ENCODE results near the gene EBPL.

Gene EBPL

GRCh38 chr13:49733181-49733951 is 42.1 kb upstream of the EBPL start:
- Histone ChIP-seq H3K27me3 (ENCODE audit: control insufficient read depth in 1 of 2, insufficient read depth in 1 of 2, low read length in 2 of 2) (no peaks in the 10 kb centered on the region), H4K8ac (ENCODE audit: low read length) (no peak overlapping the region), H3K18ac (ENCODE audit: low read depth in 1 of 2, low read length in 2 of 2) (no peak overlapping the region), H2BK12ac (ENCODE audit: low read length in 2 of 2) (no peak overlapping the region), H3K9me3 (ENCODE audit: control insufficient read depth, low read length) (no peaks in the 10 kb centered on the region), H2AFZ (ENCODE audit: low read depth, low read length) (no peak overlapping the region), H3K79me1 (replicated peaks; ENCODE audit: low read length, poor library complexity, severe bottlenecking) (peaks cover 12% of the 10 kb centered on the region), H2AK5ac (ENCODE audit: low read length, severe bottlenecking) (no peak overlapping the region), H3K4me3 (ENCODE audit: insufficient read depth in 1 of 2, low read depth in 1 of 2, low read length in 2 of 2) (no peak overlapping the region), H3K14ac (ENCODE audit: low read length in 2 of 2) (no peak overlapping the region), H3K9ac (ENCODE audit: low read length) (no peak overlapping the region), H2BK5ac (ENCODE audit: low read depth, low read length, poor library complexity, severe bottlenecking) (no peak overlapping the region), H3K4me2 (ENCODE audit: low read length, poor library complexity, severe bottlenecking) (no peak overlapping the region), H3K27ac (ENCODE audit: low read length, poor library complexity, severe bottlenecking) (no peak overlapping the region), H3K36me3 (ENCODE audit: control insufficient read depth in 1 of 2, insufficient read depth in 2 of 2, low read depth in 1 of 2, low read length in 2 of 2) (peaks cover 6 to 22% of the 10 kb centered on the region in 2 experiments), H2BK15ac (ENCODE audit: low read depth, poor library complexity, severe bottlenecking) (no peak overlapping the region), H3K23ac (ENCODE audit: low read length in 2 of 2) (no peak overlapping the region), H3K4ac (ENCODE audit: low read depth in 1 of 2, low read length in 2 of 2) (no peak overlapping the region), H3K4me1 (ENCODE audit: control insufficient read depth, insufficient read depth, low read depth, low read length) (peaks cover 3% of the 10 kb centered on the region), H4K91ac (ENCODE audit: low read length) (no peak overlapping the region), H2BK120ac (ENCODE audit: low read depth, low read length) (no peak overlapping the region)
- over 99% methylated on average over 11 of the region's 12 CpGs for WGBS
- DNase-seq: peak; percentile 17

GRCh38 chr13:49731766-49732165 is 40.5 kb upstream of the EBPL start:
- Histone ChIP-seq H3K4me3 (ENCODE audit: insufficient read depth in 1 of 2, low read depth in 1 of 2, low read length in 2 of 2) (no peak overlapping the region), H4K8ac (ENCODE audit: low read length) (no peak overlapping the region), H4K91ac (ENCODE audit: low read length) (no peak overlapping the region), H3K4me1 (ENCODE audit: control insufficient read depth, insufficient read depth, low read depth, low read length) (peaks cover 3% of the 10 kb centered on the region), H2AFZ (ENCODE audit: low read depth, low read length) (no peak overlapping the region), H3K36me3 (ENCODE audit: control insufficient read depth in 1 of 2, insufficient read depth in 2 of 2, low read depth in 1 of 2, low read length in 2 of 2) (peaks cover 6 to 27% of the 10 kb centered on the region in 2 experiments), H3K27me3 (ENCODE audit: control insufficient read depth in 1 of 2, insufficient read depth in 1 of 2, low read length in 2 of 2) (no peaks in the 10 kb centered on the region), H2BK120ac (ENCODE audit: low read depth, low read length) (no peak overlapping the region), H2AK5ac (ENCODE audit: low read length, severe bottlenecking) (no peak overlapping the region), H2BK12ac (ENCODE audit: low read length in 2 of 2) (no peak overlapping the region), H3K79me1 (replicated peaks; ENCODE audit: low read length, poor library complexity, severe bottlenecking) (peaks cover 10% of the 10 kb centered on the region), H3K23ac (ENCODE audit: low read length in 2 of 2) (no peak overlapping the region), H3K9ac (ENCODE audit: low read length) (peak overlapping the region; percentile 44), H3K14ac (ENCODE audit: low read length in 2 of 2) (no peak overlapping the region), H2BK15ac (ENCODE audit: low read depth, poor library complexity, severe bottlenecking) (no peak overlapping the region), H3K18ac (ENCODE audit: low read depth in 1 of 2, low read length in 2 of 2) (no peak overlapping the region), H3K4ac (ENCODE audit: low read depth in 1 of 2, low read length in 2 of 2) (no peak overlapping the region), H3K9me3 (ENCODE audit: control insufficient read depth, low read length) (no peaks in the 10 kb centered on the region), H3K27ac (ENCODE audit: low read length, poor library complexity, severe bottlenecking) (no peak overlapping the region), H2BK5ac (ENCODE audit: low read depth, low read length, poor library complexity, severe bottlenecking) (no peak overlapping the region), H3K4me2 (ENCODE audit: low read length, poor library complexity, severe bottlenecking) (no peak overlapping the region)
- peak; percentile 82 for DNase-seq

- Histone ChIP-seq H3K4me1 (ENCODE audit: control insufficient read depth, insufficient read depth, low read depth, low read length) (peaks cover 2% of the 10 kb centered on the region), H3K79me1 (replicated peaks; ENCODE audit: low read length, poor library complexity, severe bottlenecking) (peaks cover 7% of the 10 kb centered on the region), H3K23ac (ENCODE audit: low read length in 2 of 2) (no peak overlapping the region), H2BK12ac (ENCODE audit: low read length in 2 of 2) (no peak overlapping the region), H2AFZ (ENCODE audit: low read depth, low read length) (no peak overlapping the region), H3K4me2 (ENCODE audit: low read length, poor library complexity, severe bottlenecking) (no peak overlapping the region), H4K91ac (ENCODE audit: low read length) (no peak overlapping the region), H3K18ac (ENCODE audit: low read depth in 1 of 2, low read length in 2 of 2) (no peak overlapping the region), H3K36me3 (ENCODE audit: control insufficient read depth in 1 of 2, insufficient read depth in 2 of 2, low read depth in 1 of 2, low read length in 2 of 2) (peaks cover 18 to 77% of the 10 kb centered on the region in 2 experiments), H3K27ac (ENCODE audit: low read length, poor library complexity, severe bottlenecking) (no peak overlapping the region), H3K27me3 (ENCODE audit: control insufficient read depth in 1 of 2, insufficient read depth in 1 of 2, low read length in 2 of 2) (no peaks in the 10 kb centered on the region), H3K9ac (ENCODE audit: low read length) (no peak overlapping the region), H2BK15ac (ENCODE audit: low read depth, poor library complexity, severe bottlenecking) (no peak overlapping the region), H3K4me3 (ENCODE audit: insufficient read depth in 1 of 2, low read depth in 1 of 2, low read length in 2 of 2) (peak overlapping the region in 1 of 2 experiments; percentile 50), H3K4ac (ENCODE audit: low read depth in 1 of 2, low read length in 2 of 2) (no peak overlapping the region), H3K14ac (ENCODE audit: low read length in 2 of 2) (no peak overlapping the region), H2AK5ac (ENCODE audit: low read length, severe bottlenecking) (no peak overlapping the region), H2BK5ac (ENCODE audit: low read depth, low read length, poor library complexity, severe bottlenecking) (no peak overlapping the region), H3K9me3 (ENCODE audit: control insufficient read depth, low read length) (peaks cover 60% of the 10 kb centered on the region), H2BK120ac (ENCODE audit: low read depth, low read length) (no peak overlapping the region), H4K8ac (ENCODE audit: low read length) (no peak overlapping the region)
- no peak for DNase-seq
- WGBS: 97% methylated on average over 6 of the region's 6 CpGs
These were observed 25.3 kb upstream of the EBPL start for GRCh38 chr13:49716615-49717014.

GRCh38 chr13:49714757-49715156 is 23.5 kb upstream of the EBPL start:
- no peak overlapping the region for H2AK5ac ChIP-seq (ENCODE audit: low read length, severe bottlenecking)
- H3K4me3 ChIP-seq (ENCODE audit: insufficient read depth in 1 of 2, low read depth in 1 of 2, low read length in 2 of 2): peak overlapping the region in 1 of 2 experiments; percentile 50
- H3K27me3 ChIP-seq (ENCODE audit: control insufficient read depth in 1 of 2, insufficient read depth in 1 of 2, low read length in 2 of 2): no peaks in the 10 kb centered on the region
- no peak overlapping the region for H3K27ac ChIP-seq (ENCODE audit: low read length, poor library complexity, severe bottlenecking)
- no peak overlapping the region for H4K8ac ChIP-seq (ENCODE audit: low read length)
- no CpG with 5 or more reads among the region's 1 CpG for WGBS
- peaks cover 7% of the 10 kb centered on the region for H3K79me1 ChIP-seq (replicated peaks; ENCODE audit: low read length, poor library complexity, severe bottlenecking)
- H3K14ac ChIP-seq (ENCODE audit: low read length in 2 of 2): no peak overlapping the region
- DNase-seq: no peak
- H2BK120ac ChIP-seq (ENCODE audit: low read depth, low read length): no peak overlapping the region
- H2AFZ ChIP-seq (ENCODE audit: low read depth, low read length): no peak overlapping the region
- no peak overlapping the region for H3K4me2 ChIP-seq (ENCODE audit: low read length, poor library complexity, severe bottlenecking)
- peaks cover 11 to 73% of the 10 kb centered on the region in 2 experiments for H3K36me3 ChIP-seq (ENCODE audit: control insufficient read depth in 1 of 2, insufficient read depth in 2 of 2, low read depth in 1 of 2, low read length in 2 of 2)
- H3K4ac ChIP-seq (ENCODE audit: low read depth in 1 of 2, low read length in 2 of 2): no peak overlapping the region
- H3K23ac ChIP-seq (ENCODE audit: low read length in 2 of 2): no peak overlapping the region
- H3K9ac ChIP-seq (ENCODE audit: low read length): no peak overlapping the region
- H2BK12ac ChIP-seq (ENCODE audit: low read length in 2 of 2): no peak overlapping the region
- H2BK5ac ChIP-seq (ENCODE audit: low read depth, low read length, poor library complexity, severe bottlenecking): no peak overlapping the region
- no peak overlapping the region for H2BK15ac ChIP-seq (ENCODE audit: low read depth, poor library complexity, severe bottlenecking)
- no peak overlapping the region for H4K91ac ChIP-seq (ENCODE audit: low read length)
- H3K9me3 ChIP-seq (ENCODE audit: control insufficient read depth, low read length): peaks cover 60% of the 10 kb centered on the region
- H3K18ac ChIP-seq (ENCODE audit: low read depth in 1 of 2, low read length in 2 of 2): no peak overlapping the region
- H3K4me1 ChIP-seq (ENCODE audit: control insufficient read depth, insufficient read depth, low read depth, low read length): peaks cover 2% of the 10 kb centered on the region
